ENCODE results near the gene EDN2.
A peak's percentile ranks its signal among the peaks of the same experiment; 100 is the strongest.

EDN2 gene

DNA sequence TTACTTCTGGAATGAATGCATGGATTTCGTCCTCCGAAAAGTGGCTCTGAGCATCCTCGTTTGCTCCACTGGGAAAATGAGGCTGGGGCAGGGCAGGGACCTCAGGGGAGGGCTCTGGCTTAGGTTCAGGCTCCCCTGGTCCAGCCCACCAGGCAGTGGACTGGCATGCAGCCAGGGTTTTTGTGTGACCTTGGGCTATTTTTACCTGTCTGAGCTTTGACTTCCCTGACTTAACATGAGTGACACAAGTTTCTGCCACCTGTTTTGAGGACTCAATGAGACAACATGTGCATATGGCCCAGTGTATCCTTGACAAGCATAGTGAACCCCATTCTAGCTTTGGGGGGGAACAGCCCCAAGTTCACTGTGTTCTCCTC, 32.6 kb upstream of the EDN2 start:
- no peak for DNase-seq (ENCODE audit: low spot score)

DNA sequence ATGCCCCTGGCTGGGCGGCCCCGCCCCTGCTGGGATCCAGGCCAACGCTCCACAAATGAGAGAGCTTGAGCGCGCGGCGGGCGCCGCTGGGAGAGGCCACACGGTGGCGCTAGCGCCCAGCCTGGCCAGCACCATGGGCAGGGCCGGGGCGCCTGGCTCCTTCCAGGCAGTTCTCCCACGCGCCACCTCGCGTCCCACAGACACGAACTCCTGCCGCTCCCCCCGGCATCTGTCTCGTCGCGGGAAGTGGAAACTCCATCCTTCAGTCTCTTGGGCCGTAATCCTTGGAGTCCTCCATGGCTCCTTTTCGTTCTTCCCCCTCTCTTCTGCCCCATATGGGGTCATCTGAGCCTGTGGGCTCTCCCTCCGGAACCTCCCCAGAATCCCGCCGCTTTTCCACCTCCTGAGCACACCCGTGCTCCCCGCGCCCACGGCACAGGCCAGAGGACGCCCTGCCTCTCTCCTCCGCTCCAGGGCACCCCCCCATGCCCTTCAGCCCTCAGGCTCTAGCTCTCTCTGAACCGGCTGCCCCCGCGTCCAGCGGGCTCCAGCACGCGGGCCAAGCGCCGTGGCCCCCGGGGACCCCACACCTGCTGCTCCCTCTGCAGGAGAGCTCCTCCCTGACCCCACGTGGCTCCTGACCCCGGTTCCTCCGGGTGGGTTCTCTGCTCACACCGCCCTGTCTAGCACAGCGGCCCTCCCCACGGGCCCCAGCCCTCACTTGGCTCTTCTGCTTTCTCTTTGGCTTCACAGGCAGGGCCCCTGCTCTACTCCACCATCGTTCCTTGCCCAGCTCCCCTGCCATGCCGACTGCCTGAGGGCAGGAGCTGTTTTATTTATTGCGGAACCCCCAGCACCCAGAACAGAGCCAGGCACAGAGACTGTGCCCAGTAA, 31.9 kb upstream of the EDN2 start:
- peak; percentile 63 for DNase-seq (ENCODE audit: low spot score)

DNA sequence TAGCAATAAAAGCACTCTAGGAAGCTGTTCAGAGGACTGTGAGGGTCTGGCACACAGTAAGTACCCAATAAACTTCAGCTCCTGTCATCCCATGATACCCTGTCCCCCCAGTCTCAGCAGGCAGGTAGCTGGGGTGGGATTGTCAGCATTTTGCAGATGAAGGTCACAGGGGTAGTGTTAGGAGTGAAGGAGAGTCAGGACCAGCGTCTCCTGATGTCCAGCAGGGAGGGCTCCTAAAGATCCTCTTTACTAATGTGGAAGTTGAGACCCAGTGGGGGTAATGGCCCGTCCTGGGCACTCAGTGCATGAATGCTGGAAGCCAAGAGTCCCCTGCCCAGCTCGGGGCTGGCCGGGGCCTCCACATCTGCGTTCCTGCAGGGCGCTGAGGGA, 31.3 kb upstream of the EDN2 start:
- no peak for DNase-seq (ENCODE audit: low spot score)

DNA sequence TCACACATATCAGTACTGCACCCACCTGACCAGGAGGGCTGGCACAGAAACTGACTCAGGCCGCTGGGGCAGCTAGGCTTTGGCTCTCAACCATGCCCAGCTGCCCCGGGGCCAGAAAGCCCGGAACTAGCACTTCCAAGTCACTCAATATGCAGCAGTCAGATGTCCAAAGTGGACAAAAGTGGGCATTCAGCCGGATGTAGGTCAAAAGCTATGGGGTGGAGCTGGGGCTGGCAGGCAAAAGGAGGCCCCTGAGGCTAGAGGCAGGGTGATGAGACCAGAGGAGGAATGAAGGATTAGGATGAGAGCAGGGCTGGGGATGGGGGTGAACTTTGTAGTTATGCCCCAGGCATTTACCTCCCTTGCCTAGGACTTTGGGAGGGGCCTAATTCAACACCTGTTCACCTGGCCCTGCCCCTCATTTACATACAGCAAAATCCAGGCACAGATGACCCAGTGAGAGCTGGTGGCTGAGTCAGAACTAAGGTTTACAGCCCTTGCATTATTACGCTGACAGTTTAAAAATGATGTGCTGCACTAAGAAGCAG, 30.7 kb upstream of the EDN2 start:
- DNase-seq (ENCODE audit: low spot score), result no peak

DNA sequence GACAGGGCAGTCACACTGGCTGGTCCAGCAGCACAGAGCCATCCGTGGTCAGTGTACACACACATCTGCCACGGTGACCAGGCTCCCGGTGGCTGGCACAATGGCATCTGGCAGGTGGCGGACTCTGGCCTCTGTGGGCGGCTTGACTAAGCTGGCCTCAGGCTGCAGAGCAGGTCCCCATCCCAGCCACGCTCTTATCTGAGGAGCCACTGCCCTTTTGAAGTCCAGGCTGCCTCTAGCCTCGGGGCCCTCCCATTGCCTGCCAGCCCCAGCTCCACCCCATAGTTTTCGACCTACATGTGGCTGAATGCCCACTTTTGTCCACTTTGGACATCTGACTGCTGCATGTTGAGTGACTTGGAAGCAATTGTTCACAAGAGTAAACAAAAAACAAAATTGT, 29.9 kb upstream of the EDN2 start:
- no peak for DNase-seq (ENCODE audit: low spot score)

DNA sequence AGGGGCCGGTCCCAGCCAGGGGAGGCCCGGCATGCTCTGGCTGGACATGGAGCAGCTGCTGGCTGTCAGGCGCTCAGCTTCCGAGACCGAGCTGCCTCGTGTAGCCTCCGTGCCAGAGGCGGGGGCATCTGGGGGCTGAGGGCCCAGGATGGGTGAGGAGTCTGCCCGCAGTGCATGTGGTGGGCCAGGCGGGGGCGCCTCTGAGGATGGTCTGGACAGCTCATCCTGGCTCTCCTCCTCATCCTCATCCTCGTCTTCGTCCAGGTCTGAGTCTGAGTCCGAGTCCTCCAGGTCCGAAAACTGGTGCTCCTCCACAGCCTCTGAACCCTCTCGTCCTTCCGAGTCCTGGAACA, 28.9 kb upstream of the EDN2 start:
- peak; percentile 24 for DNase-seq (ENCODE audit: low spot score)

DNA sequence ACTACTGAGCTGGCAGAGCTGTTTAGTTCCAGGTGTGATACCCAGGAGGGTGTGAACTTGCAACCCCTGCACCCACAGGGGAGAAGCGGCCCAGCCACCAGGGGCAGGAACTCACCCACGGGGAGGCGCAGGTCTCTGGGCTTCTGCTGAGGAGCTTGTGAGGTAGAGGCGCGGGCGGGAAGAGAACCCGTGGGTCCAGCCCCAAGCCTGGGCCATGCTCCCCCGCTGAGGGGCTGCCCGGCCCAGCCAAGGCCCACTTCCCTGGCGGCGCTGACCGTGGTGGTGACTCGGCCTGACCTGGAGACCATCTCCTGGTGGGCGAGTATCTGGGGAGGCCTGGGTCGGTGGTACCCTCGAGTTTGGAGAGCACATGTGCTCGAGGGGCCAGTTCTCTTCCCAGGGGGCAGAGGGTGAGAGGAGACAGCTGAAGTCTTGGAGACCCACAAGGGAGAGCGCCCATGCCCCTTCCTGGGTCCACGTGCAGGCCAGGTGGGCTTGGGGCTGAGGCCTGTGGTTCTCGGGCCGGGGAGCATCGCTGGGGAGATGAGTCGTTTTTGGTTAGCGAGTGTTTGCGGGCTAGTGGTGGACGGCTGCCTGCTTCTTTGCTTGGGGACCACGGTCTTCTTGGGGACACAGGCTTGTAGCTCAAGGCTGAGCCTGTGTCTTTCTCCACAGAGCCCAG, 28.4 kb upstream of the EDN2 start:
- no peak for DNase-seq (ENCODE audit: low spot score)

DNA sequence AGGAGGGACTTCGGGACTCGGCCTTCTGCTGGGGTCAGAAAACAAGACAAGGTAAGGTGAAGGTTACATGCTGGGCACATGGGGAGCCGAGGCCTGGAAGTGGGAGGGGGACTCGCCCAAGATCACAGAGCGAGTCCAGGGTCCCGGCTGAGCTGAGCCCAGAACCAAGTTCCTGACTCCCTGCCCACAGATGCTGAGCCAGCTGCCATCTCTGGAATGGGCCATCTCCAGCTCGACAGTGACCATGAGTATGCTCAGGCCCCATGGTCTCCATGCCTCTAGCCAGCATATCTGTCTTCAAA, 26.7 kb upstream of the EDN2 start:
- no peak for DNase-seq (ENCODE audit: low spot score)

DNA sequence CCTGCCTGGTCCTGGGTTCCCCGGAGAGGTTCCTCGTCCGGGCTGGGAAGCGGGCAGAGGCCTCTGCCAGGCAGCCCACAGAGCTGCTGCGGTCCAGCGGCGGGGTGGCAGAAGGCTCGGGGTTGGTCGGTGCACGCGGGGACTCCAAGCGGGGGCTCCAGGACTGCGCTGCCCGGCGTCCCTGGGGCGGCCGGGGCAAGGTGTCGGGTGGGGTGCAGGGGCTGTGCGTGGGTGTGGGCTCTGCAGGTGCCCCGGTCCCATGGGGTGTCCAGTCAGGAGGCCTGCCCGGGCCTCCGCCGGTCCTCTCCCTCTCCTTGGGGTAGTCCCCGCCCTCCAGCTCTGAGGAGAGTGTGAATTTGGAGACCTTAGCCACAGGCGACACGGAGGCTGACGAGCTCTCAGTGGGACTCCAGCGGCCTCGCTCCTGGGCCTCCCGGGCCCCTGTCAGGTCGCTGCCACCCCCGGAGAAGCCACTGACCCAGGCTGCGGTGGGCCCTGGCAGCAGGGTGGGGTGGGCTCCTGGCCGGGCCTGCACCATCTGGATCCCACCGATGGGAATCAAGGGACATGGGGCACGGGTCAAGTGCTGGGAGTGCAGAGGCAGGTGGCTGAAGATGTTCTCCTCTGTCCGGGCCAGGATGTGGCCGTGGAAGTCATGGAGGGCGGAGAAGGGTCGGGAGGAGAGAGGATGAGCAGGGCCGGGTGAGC, 26.2 kb upstream of the EDN2 start:
- DNase-seq (ENCODE audit: low spot score), result no peak

DNA sequence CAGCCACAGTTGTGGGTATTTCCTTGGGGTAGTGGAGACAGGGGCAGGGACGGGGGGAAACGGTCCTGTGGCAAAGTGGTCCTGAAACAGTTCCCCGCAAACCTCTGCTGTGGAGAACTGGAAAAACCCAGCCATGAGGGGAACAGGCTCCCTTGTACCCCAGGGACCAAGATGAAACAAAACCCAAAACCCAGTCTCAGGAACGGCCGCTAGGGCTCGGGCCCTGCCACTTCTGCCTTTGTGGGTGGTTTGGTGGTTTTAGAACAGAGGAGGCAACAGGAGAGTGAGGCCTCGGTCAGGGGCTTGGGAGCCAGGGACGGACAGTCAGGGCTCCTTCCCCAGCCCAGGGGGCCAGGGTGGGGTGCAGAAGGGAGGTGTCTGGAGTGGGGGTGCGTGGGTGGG, 24.8 kb upstream of the EDN2 start:
- no peak for DNase-seq (ENCODE audit: low spot score)

DNA sequence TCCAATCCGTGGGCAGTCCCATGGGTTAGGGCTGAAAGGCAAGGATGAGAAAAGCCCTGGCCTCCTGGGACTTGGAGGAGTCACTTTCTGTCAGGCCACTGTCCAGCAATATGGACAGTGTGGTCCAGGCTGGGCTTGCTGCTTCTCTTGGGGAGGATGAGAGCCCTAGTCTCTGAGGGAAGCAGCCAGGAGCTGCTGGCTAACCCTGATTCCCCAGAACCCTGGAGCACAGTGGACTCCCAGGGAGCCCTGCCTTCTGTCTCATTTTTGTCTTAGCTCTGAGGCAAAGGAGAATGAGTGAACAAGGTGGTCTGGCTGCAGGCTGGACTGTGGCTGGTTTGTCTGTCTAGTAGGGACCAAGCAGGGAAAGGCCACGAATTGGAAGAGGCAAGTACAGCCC, 23.8 kb upstream of the EDN2 start:
- DNase-seq (ENCODE audit: low spot score), result no peak

DNA sequence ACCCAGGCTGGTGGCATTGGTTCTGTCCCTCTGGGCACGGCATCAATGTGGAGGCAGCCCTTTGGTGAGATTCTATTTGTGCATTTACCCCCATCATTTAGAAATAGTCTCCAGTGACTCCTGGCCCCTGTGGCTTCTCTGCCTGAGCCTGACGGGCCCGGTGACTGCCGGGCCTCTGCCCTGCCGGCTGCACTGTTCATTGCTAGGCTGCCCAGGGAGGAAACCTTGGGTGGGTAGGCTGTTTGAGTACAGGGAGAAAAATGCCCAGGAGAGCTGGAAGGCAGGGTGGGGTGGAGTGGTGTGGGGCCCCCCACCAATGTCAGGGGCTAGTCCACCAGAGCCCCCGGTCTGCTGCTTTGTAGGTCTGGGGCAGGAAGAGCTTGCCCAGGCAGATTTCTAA, 23.4 kb upstream of the EDN2 start:
- no peak for DNase-seq (ENCODE audit: low spot score)

DNA sequence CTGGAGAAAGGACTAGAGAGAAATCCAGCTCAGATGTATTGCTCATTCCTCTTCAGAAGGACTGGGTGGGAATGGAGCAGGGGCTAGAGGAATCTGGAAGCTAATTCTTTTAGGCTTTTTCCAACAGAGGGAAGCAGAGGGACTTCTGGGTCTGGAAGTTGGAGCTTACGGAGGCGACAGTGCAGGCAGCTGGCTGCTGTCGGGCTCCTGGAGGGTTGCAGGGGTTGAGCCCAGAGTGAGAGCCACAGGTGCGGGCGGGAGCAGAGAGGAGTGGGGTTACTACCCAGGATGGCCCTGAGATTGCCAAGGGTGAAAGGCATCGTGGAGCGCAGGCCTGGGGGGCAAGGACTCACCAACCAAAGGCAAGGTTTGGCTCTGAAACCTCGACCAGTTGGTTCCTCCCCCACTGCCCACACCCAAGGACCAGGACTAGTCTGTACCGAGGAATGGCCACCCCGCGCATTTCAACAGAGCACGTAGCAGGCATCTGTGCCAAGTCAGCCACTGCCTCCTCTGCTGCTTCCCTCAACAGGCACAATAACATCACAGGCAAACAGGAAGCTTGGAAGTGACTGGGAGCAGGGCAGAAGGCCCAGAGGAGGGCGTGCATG, 22.7 kb upstream of the EDN2 start:
- no peak for DNase-seq (ENCODE audit: low spot score)

DNA sequence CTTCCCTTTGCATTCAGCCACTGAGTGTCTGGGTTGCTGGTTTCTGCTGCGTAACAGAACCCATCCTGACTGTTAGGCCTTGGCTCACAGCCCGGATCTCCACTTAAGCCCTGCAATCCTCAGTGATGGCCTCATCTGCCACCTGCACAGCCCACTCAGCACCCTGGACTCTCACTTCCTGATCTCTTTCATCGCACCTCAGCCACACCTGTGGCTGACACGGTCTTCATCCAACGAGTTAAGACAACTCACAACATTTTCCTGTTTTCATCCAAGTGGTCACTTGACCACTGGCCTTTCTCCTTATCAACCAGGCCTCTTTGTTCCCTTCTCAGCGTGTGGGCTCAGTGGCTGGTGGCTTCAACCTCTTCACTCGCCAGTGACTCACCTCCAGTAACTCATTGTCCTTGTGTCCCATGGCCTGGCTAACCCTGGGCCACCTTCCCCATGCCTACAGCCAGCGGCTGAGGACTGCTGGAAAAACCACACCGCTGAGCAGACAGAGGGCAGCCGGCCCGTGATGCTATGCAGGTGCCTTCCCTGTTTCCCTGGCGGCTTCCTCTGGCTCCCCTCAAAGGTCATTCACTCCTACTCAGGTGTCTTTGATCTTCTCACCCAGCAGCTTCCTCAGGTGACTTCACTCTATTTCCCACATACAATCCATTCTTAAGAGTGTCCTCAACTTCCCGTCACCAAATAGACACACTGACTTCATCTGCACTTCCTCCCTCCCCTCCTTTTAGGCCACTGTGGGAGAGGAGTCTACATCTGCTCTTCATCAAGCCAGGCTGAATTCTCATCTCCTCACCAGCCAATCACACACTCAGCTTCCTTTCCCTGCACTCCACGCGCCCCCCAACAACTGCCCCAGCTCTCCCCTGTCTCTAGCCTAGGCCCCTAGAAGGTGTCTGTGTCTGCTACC, 19.9 kb upstream of the EDN2 start:
- DNase-seq (ENCODE audit: low spot score), result no peak

DNA sequence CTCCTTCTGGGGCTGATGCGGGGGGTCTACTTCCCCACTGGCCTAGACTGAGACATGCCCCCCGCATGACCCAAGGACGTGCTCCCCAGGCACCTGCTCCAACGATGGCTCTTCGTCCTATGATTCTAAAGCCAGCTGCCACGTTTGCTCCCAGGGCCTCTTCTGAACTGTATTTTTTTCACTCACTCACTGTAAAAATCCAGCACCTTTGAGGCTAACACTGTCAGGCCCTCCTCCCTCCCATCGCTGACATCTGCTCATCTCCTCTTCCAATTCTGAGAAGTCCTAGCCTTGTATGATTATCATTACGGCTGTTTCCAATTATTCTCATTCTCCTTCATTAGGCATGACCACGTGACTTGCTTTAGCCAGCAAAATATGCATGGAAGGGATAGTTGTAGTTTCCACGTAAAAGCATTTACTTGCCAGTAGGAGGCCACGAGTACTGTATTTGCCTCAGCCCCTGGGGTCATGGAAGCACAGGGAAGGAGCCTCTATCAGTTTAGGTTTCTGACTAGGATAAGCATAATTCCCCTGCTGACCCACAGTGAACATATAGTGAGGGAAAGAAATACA, 19.1 kb upstream of the EDN2 start:
- no peak for DNase-seq (ENCODE audit: low spot score)

DNA sequence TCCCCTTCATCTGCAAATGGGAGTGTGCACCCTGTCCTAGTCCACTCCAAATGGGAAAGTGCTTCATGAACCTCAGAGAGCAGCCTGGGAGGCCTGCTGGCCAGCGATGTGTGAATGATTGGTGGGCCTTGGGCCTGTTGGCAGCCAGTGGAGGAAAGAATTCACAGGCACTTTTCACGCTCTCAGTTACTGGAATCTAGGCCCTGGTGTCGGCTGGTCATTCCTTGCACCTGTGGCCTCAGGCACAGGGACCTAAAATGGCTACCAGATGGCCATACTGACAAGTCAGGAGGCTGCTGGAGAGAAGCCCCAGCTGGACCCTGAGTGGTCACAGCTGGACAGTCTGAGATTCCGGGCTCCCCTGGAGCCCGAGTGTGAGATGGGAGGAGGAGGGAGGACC, 18.4 kb upstream of the EDN2 start:
- no peak for DNase-seq (ENCODE audit: low spot score)

DNA sequence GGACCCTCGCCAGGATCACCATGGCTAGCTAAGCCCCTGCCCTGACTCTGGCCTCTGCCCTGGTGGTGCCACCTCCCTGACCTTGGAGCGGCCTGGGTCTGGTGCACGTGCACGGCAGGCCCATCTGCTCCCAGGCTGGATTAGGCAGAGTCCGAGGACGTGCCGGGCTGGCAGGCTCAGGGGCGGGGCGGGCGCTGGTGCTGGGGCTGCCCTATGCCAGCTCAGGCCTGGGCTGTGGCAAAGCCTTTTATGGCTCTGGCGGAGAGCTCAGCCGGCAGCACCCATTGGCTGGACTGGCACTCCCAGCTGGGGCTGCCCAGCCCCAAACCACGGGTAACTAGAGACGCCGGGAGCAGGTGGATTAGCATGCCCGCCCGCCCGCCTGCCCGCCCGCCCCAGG, 17.1 kb upstream of the EDN2 start:
- no peak for DNase-seq (ENCODE audit: low spot score)

DNA sequence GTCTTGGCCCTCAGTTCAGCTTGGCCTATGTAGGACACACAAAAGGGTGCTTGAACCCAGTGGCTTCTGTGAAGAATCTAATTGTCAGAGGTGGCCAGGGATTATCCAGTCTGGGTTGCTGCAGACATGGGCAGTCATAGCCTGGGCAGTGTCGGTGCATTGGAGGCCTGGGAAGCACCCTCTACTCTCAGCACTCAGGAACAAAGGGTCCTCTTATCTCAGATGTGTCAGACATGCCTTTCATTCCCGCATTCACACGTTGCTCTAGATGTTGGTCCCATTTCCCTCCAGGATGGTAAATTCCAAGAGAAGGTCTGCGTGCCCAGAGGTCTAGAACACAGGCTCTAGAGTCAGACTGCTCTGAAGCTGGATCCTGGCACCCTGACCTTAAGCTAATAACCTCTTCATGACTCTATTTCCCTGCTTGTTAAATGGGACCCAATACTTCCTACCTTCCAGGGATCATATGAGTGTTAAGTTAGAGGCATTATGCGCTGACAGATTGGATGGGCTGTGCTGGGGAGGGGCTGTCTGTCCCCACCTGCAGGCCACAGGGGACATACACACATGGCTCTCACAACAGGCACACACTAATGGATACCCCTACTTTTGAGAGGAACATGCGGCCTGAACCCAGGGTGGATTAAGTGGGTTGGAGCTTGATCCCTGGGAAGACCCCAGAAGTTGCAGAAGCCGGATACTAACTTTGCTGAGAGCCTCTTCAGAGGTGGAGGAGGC, 16.5 kb upstream of the EDN2 start:
- no peak for DNase-seq (ENCODE audit: low spot score)

DNA sequence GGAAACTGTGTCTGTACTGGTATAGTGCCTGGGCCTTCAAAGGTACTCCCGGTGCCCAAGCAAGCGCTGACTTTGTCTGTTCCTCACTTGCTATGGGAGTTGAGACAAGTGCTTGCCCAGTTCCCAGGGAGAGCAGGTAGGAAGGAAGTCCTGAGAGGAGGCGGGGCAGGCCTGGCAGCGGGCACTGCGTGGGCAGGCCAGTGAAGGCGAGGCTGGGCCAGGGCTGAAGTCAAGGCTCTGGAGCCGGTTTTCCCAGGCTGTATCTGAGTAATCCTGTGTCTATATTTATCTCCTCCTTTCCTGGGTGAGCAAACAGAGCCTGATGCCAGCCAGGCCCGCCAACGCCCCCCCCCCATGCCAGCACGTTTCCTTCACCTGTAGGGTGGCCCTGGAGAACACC, 15.9 kb upstream of the EDN2 start:
- no peak for DNase-seq (ENCODE audit: low spot score)

DNA sequence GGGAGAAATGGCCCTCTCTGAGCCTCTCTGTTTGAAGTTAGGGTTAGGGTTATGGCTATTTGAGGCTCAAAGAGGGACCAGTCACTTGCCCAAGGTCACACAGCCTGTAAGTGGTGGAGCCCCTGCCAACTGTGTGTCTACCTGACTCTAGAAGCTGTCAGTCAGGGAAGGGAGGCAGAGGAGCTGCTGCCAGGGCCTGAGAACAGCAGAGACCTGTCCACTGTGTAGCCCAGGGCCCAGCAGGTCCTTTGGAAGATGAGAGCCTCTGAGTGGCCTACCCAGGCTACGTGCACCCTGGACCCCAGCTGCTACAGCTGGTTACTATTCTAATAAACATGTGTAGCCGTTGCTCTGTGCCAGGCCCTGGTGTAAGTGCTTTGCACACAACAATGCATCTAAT, 15.1 kb upstream of the EDN2 start:
- DNase-seq (ENCODE audit: low spot score), result no peak

DNA sequence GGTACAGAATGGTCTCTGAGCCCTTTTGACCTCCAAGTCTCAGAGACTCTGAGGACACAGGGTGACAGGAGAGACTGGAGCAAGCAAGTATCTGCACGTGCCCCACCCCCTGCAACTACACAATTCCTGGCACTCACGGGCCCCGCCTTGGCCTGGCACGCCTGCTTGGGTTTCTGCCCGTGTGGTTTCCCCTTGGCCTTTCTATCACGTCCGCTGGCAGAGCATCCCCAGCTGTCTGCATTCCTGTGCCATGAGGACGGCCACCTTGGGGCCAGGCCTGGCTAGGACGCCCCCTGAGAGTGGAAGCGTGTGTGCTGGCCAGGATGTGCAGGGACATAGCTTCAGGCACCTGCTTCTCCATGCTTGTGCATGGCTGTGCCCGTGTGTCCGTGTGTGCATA, 14.3 kb upstream of the EDN2 start:
- DNase-seq (ENCODE audit: low spot score), result no peak
